Measurements from ENCODE around the gene RCC2. TPM values are rescaled to one million over a fixed set of nuclear protein-coding genes. Genes with fewer than 3 reads are reported as not detected.

The RCC2 gene
- total RNA-seq, 1 experiment from 2014 or later, result 116 TPM

DNA sequence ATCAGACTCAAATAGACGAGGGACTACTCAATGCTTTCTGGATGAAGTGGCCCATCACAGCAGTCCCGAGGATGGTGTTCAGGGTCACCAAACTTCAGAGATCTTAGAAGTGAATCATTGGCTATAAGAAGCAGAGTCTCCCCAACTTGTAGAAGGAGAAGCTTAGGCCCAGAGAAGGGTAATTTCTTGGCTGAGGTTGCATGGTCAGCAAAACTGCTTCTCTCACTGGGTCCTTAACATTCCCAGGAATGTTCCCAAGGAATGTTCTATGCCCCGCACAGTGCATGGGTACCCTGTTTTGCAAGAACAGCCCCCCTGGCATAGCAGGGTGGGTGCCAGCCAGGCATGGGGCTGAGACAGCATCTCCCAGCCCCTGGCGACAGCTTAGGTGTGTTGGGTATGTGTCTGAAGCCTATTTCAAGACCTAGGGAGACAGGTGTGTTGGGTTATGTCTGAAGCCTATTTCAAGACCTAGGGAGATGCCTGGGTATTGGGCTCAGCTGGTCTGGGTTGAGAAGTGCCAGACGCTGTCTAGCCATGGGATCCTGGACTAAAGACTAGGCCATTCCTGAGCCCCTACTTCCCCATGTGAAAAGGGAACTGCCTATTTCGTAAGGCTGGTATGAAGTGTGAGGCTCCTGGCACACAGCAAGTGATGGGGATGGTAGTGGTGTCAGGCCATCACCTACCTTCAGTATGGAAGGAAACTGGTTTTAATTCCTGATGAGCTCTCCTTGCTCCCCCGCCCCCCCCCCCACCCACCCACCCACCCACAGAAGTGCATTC lies 41.4 kb downstream of the RCC2 start:
- ChIA-PET CTCF (interaction anchor here (0.6 kb wide), 1 partner anchor 36 kb away, joined by 4 read pairs; no protein-coding TSS in a partner anchor), POLR2A (no interaction called here)
- BruUV-seq (replicated peaks), result no TSS peak
- intact Hi-C loops (cut with micrococcal nuclease; ENCODE audit: unreplicated experiment), result no loop called here
- in situ Hi-C loops (cut with HindIII; ENCODE audit: low pct_unique_long_range_greater_than_20kb, low sequenced_read_pairs), result no loop called here
- TF ChIP-seq REST (IDR thresholded peaks at IDR 0.05; ENCODE audit: insufficient read depth in 1 of 2, low read depth in 2 of 2, low read length in 1 of 2) (no peak), TCF7L2 (IDR thresholded peaks at IDR 0.05; ENCODE audit: low read depth, low read length) (no peak), POLR2AphosphoS5 (IDR thresholded peaks at IDR 0.05; ENCODE audit: low read depth, low read length) (no peak), SIN3A (IDR thresholded peaks at IDR 0.05; ENCODE audit: borderline replicate concordance, insufficient read depth, low read depth, low read length) (no peak)
- TF ChIP-seq, protein P1, sequence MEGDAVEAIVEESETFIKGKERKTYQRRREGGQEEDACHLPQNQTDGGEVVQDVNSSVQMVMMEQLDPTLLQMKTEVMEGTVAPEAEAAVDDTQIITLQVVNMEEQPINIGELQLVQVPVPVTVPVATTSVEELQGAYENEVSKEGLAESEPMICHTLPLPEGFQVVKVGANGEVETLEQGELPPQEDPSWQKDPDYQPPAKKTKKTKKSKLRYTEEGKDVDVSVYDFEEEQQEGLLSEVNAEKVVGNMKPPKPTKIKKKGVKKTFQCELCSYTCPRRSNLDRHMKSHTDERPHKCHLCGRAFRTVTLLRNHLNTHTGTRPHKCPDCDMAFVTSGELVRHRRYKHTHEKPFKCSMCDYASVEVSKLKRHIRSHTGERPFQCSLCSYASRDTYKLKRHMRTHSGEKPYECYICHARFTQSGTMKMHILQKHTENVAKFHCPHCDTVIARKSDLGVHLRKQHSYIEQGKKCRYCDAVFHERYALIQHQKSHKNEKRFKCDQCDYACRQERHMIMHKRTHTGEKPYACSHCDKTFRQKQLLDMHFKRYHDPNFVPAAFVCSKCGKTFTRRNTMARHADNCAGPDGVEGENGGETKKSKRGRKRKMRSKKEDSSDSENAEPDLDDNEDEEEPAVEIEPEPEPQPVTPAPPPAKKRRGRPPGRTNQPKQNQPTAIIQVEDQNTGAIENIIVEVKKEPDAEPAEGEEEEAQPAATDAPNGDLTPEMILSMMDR (IDR thresholded peaks at IDR 0.05), result no peak
- H3K27ac ChIP-seq (ENCODE audit: low read length), result no peak overlapping the region
- H3K27me3 ChIP-seq (ENCODE audit: control insufficient read depth, insufficient read depth, low read length), result no peaks in the 10 kb centered on the region
- H3K36me3 ChIP-seq (ENCODE audit: control insufficient read depth, insufficient read depth, low read length), result no peaks in the 10 kb centered on the region
- H3K4me3 ChIP-seq (ENCODE audit: low read depth in 2 of 2, low read length in 2 of 2), result no peak overlapping the region
- peaks cover under 1% of the 10 kb centered on the region; the same call in 1 of the 2 replicates for H3K4me1 ChIP-seq (ENCODE audit: control insufficient read depth, insufficient read depth, low read length)
- H3K9me3 ChIP-seq (ENCODE audit: control insufficient read depth, insufficient read depth, low read depth, low read length), result no peaks in the 10 kb centered on the region
- DNase-seq (ENCODE audit: low read depth, low spot score), result no peak
- no peak for ATAC-seq

DNA sequence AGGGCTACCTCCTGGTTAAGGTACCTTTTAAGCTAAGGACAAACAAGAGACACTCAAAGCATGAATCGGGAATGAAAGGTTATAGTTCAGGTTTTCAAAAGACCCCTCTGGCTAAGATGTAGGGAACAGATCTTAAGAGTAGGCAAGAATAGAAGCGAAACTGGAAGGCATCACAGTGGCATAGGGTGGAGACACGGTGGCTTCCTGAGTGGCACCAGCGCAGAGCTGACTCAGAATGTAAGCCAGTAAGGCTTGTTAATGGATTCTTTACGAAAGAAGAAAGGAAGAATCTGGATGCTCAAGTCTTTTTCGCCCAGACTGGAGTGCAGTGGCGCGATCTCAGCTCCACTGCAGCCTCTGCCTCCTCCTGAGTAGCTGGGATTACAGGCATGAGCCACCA lies 46.2 kb downstream of the RCC2 start:
- H3K9me3 ChIP-seq (ENCODE audit: control insufficient read depth, insufficient read depth, low read depth, low read length), result no peaks in the 10 kb centered on the region
- BruUV-seq (replicated peaks), result no TSS peak
- no peaks in the 10 kb centered on the region for H3K27me3 ChIP-seq (ENCODE audit: control insufficient read depth, insufficient read depth, low read length)
- no peak for TF ChIP-seq TCF7L2 (IDR thresholded peaks at IDR 0.05; ENCODE audit: low read depth, low read length)
- TF ChIP-seq POLR2AphosphoS5 (IDR thresholded peaks at IDR 0.05; ENCODE audit: low read depth, low read length), result no peak
- TF ChIP-seq, protein P1 (IDR thresholded peaks at IDR 0.05), result no peak
- no peak for TF ChIP-seq SIN3A (IDR thresholded peaks at IDR 0.05; ENCODE audit: borderline replicate concordance, insufficient read depth, low read depth, low read length)
- no peak for TF ChIP-seq REST (IDR thresholded peaks at IDR 0.05; ENCODE audit: insufficient read depth in 1 of 2, low read depth in 2 of 2, low read length in 1 of 2)
- intact Hi-C loops (cut with micrococcal nuclease; ENCODE audit: unreplicated experiment), result no loop called here
- ChIA-PET POLR2A (no interaction called here), CTCF (no interaction called here)
- H3K4me1 ChIP-seq (ENCODE audit: control insufficient read depth, insufficient read depth, low read length), result no peaks in the 10 kb centered on the region
- DNase-seq (ENCODE audit: low read depth, low spot score), result no peak
- in situ Hi-C loops (cut with HindIII; ENCODE audit: low pct_unique_long_range_greater_than_20kb, low sequenced_read_pairs), result no loop called here
- no peak for ATAC-seq
- no peaks in the 10 kb centered on the region for H3K36me3 ChIP-seq (ENCODE audit: control insufficient read depth, insufficient read depth, low read length)
- no peak overlapping the region for H3K4me3 ChIP-seq (ENCODE audit: low read depth in 2 of 2, low read length in 2 of 2)
- no peak overlapping the region for H3K27ac ChIP-seq (ENCODE audit: low read length)
